K562 (cell line): ENCODE data around the gene GALNT12. TPM values are rescaled to one million over a fixed set of nuclear protein-coding genes. Genes with fewer than 3 reads are reported as not detected.

Experiments
- ASH1L ChIP-seq: fragments of 450-650 bp; IDR thresholded peaks from 2 replicates; pipeline ENCODE4 v1.6.1; 2018; ENCODE audit warnings: borderline replicate concordance, mild to moderate bottlenecking, low read depth; ENCODE audit not compliant: partially characterized antibody
- BCOR ChIP-seq: fragments of 450-650 bp; IDR thresholded peaks from 2 replicates; pipeline ENCODE4 v1.6.1; 2016
- CBX1 ChIP-seq: sonication (generic); IDR thresholded peaks from 2 replicates; pipeline ENCODE4 v1.6.1; 2016; ENCODE audit warnings: antibody characterized with exemption, low read depth, mild to moderate bottlenecking
- HNRNPLL ChIP-seq: fragments of 200-400 bp; formaldehyde crosslinking; IDR thresholded peaks from 2 replicates; pipeline ENCODE4 v1.6.1; 2017; ENCODE audit warnings: low read length, low read depth, mild to moderate bottlenecking; ENCODE audit not compliant: poor library complexity, severe bottlenecking
- HNRNPUL1 ChIP-seq: fragments of 200-400 bp; formaldehyde crosslinking; IDR thresholded peaks from 2 replicates; pipeline ENCODE4 v1.6.1; 2017; ENCODE audit warnings: low read length
- KAT8 ChIP-seq: fragments of 450-650 bp; IDR thresholded peaks from 2 replicates; pipeline ENCODE4 v1.6.1; 2016; ENCODE audit warnings: low read depth, mild to moderate bottlenecking
- RBM25 ChIP-seq: fragments of 200-400 bp; formaldehyde crosslinking; IDR thresholded peaks from 2 replicates; pipeline ENCODE4 v1.6.1; 2018; ENCODE audit warnings: low read length, low read depth, moderate library complexity; ENCODE audit not compliant: severe bottlenecking
- TRIM28 ChIP-seq: fragments of 450-650 bp; IDR thresholded peaks from 2 replicates; pipeline ENCODE4 v1.6.1; 2017
- ZC3H11A ChIP-seq: IDR thresholded peaks from 2 replicates; pipeline ENCODE4 v1.6.1; 2012; ENCODE audit warnings: low read depth, low read length, improper control_type of control experiment
- ZC3H4 ChIP-seq: sonication (generic); formaldehyde crosslinking; IDR thresholded peaks from 2 replicates; pipeline ENCODE4 v1.9.0; 2021; ENCODE audit warnings: missing genetic modification reagents, borderline replicate concordance
- ZNF217 ChIP-seq: sonication (generic); formaldehyde crosslinking; IDR thresholded peaks from 2 replicates; pipeline ENCODE4 v1.8.0; 2022; ENCODE audit warnings: mild to moderate bottlenecking, missing genetic modification reagents
- ZNF24 ChIP-seq: fragments of 450-650 bp; IDR thresholded peaks from 2 replicates; pipeline ENCODE4 v1.6.1; 2016
- ZNF324 ChIP-seq: fragments of 250-450 bp; sonication (Bioruptor Pico); IDR thresholded peaks from 2 replicates; pipeline ENCODE4 v1.4.0; 2020; ENCODE audit warnings: mild to moderate bottlenecking
- ZNF408 ChIP-seq: fragments of 250-450 bp; sonication (Bioruptor Pico); IDR thresholded peaks from 2 replicates; pipeline ENCODE4 v1.4.0; 2020; ENCODE audit warnings: low read depth, mild to moderate bottlenecking, moderate library complexity
- ZNF41 ChIP-seq: fragments of 250-450 bp; sonication (Bioruptor Pico); conservative IDR thresholded peaks from 2 replicates; pipeline ENCODE4 v1.4.0; 2020; ENCODE audit warnings: mild to moderate bottlenecking
- ZNF551 ChIP-seq: fragments of 250-450 bp; sonication (Bioruptor Pico); IDR thresholded peaks from 2 replicates; pipeline ENCODE4 v1.5.0; 2021; ENCODE audit warnings: mild to moderate bottlenecking, moderate library complexity
- polyA plus RNA-seq, 8 experiments: library from polyadenylated mRNA; depleted of rRNA in 4 of 8; stranded (reverse) in 5 of 8; unstranded in 3 of 8; fragments of >200 nt; fragmentation: Nextera tagmentation in 2 of 8; fragmentation: Illumina TruSeq in 1 of 8; extraction: Ambion mirVana in 2 of 8; extraction: Trizol in 1 of 8; gene quantifications; 2 replicates each; pipeline versions ENCODE4 v1.2.1 to v1.2.3, GENCODE V29; 2011 to 2014; ENCODE audit warnings: inconsistent platforms in 1 of 8, missing spikeins in 1 of 8
- total RNA-seq, 7 experiments: library from RNA; depleted of rRNA in 6 of 7; stranded (reverse); fragments of >200 nt in 6 of 7; fragmentation: Illumina TruSeq in 2 of 7; extraction: Trizol in 2 of 7; gene quantifications; 2 replicates each; pipeline versions ENCODE4 v1.2.1 to v1.2.3, GENCODE V29; 2011 to 2021; ENCODE audit warnings: low replicate concordance in 1 of 7
- TF ChIP-seq, protein P1 (sequence below), 2 experiments: fragments of 450-650 bp in 1 of 2; sonication (generic) in 1 of 2; formaldehyde crosslinking in 1 of 2; IDR thresholded peaks in 1 of 2; conservative IDR thresholded peaks in 1 of 2; 2 replicates each; pipeline versions ENCODE4 v1.6.1 to v1.8.1; 2016 to 2023; ENCODE audit warnings: mild to moderate bottlenecking in 2 of 2, moderate library complexity in 2 of 2, inconsistent platforms in 1 of 2, missing genetic modification reagents in 1 of 2

Gene GALNT12
- total and polyA plus RNA-seq, 9 of the 15 experiments (the other 6 are each of a cell fraction or from before 2014, with no cell fraction given), result 29.7 to 82.9 (median 44.2) TPM

DNA sequence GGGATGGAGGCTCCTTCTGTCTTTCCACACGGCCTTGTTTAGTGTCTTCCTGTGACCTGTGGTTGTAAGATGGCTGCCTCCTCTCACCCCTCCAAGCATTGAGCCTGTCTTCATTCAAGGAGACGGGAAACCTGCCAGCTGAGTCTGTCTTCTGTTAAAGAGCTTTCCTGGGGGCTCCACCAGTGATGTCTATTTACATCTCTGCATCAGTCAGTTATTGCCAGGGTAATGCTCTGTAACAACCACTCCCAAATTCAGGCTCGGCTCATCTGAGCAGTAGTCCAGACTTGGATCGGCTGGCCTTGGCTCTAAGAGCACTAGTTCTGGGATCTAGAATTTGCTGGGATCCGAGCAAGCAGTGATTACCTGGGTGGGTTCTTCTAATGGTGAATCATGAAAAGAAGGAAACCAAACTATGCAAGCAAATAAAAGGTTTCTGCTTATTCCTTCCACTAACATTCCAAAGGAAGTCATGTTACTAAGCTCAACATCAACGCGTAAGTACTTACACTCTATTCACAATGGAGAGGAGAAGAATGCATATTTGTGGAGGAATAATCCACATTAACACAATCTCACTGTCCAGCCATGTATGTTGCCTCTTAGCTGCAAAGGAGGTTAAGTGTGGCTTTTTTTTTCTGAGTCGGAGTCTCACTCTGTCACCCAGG is 61.7 kb downstream of the GALNT12 start (continued):
- TF ChIP-seq, protein P1, sequence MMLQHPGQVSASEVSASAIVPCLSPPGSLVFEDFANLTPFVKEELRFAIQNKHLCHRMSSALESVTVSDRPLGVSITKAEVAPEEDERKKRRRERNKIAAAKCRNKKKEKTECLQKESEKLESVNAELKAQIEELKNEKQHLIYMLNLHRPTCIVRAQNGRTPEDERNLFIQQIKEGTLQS (IDR thresholded peaks at IDR 0.05), result no peak
- TF ChIP-seq, protein P1 (CRISPR knock-in tag; conservative IDR thresholded peaks at IDR 0.05), result no peak
- TF ChIP-seq CBX1 (0 out of 2 replicates have a peak, but pooled peaks have one; percentile 34), ZC3H4 (CRISPR knock-in tag) (no peak), ZNF551 (CRISPR knock-in tag) (no peak), RBM25 (peak; percentile 83), ZNF217 (no peak), ZNF324 (CRISPR knock-in tag) (no peak), ZNF41 (CRISPR knock-in tag) (no peak), ZC3H11A (no peak), ZNF408 (no peak), KAT8 (no peak), BCOR (peak; percentile 85), HNRNPLL (no peak), ZNF24 (no peak), ASH1L (no peak), TRIM28 (peak; percentile 79), HNRNPUL1 (no peak)
